GM23338 (cell line): ENCODE results near the gene RAPGEF4. TPM values are rescaled to one million over a fixed set of nuclear protein-coding genes. Genes with fewer than 3 reads are reported as not detected.

Source experiments
- ATAC-seq: fragments of 200-7000 bp; cut with Tn5 transposase; 3 replicates; pipeline ENCODE4 v1.9.1; 2020
- DNase-seq: peaks from one replicate; pipeline ENCODE4 v3.0.0-alpha.2; 2015; ENCODE audit warnings: low spot score
- H2AFZ ChIP-seq: fragments of 200-600 bp; sonication (generic); 2 replicates; pipeline ENCODE4 v1.8.0; 2016; ENCODE audit warnings: antibody characterized with exemption, mild to moderate bottlenecking, moderate library complexity
- H3F3A ChIP-seq: fragments of 200-600 bp; sonication (generic); replicated peaks from 2 replicates; pipeline ENCODE4 v1.8.0; 2017; ENCODE audit warnings: antibody characterized with exemption, mixed run types, low read depth
- H3K27ac ChIP-seq: fragments of 200-600 bp; sonication (generic); 2 replicates; pipeline ENCODE4 v1.6.1; 2016; ENCODE audit warnings: low read depth
- H3K27me3 ChIP-seq: fragments of 200-600 bp; sonication (generic); 2 replicates; pipeline ENCODE4 v1.8.0; 2016; ENCODE audit warnings: mild to moderate bottlenecking, mixed run types, moderate library complexity; ENCODE audit not compliant: insufficient read depth
- H3K36me3 ChIP-seq: fragments of 200-600 bp; sonication (generic); 2 replicates; pipeline ENCODE4 v1.8.0; 2016; ENCODE audit warnings: mild to moderate bottlenecking; ENCODE audit not compliant: insufficient read depth
- H3K4me1 ChIP-seq: fragments of 200-600 bp; sonication (generic); 2 replicates; pipeline ENCODE4 v1.8.0; 2016; ENCODE audit warnings: mild to moderate bottlenecking, moderate library complexity; ENCODE audit not compliant: insufficient read depth
- H3K4me2 ChIP-seq: fragments of 200-600 bp; sonication (generic); 2 replicates; pipeline ENCODE4 v1.7.1; 2017; ENCODE audit warnings: mixed run types
- H3K4me3 ChIP-seq: fragments of 200-600 bp; sonication (generic); 2 replicates; pipeline ENCODE4 v1.6.1; 2016; ENCODE audit warnings: mixed run types
- H3K79me2 ChIP-seq: fragments of 200-600 bp; sonication (generic); replicated peaks from 2 replicates; pipeline ENCODE4 v1.8.0; 2017; ENCODE audit warnings: mild to moderate bottlenecking; ENCODE audit not compliant: insufficient read depth
- H3K9me2 ChIP-seq: fragments of 200-600 bp; sonication (generic); 2 replicates; pipeline ENCODE4 v1.8.0; 2017; ENCODE audit not compliant: insufficient read depth
- H4K20me1 ChIP-seq: fragments of 200-600 bp; sonication (generic); replicated peaks from 2 replicates; pipeline ENCODE4 v1.8.0; 2017; ENCODE audit warnings: mild to moderate bottlenecking; ENCODE audit not compliant: insufficient read depth
- H3K27ac Mint-ChIP-seq: 2 replicates; pipeline ENCODE4 v1.8.0; 2020; ENCODE audit warnings: inconsistent platforms, mild to moderate bottlenecking, moderate library complexity, mixed read lengths
- H3K27me3 Mint-ChIP-seq: 3 replicates; pipeline ENCODE4 v1.8.0; 2022; ENCODE audit warnings: low read depth, mild to moderate bottlenecking, moderate library complexity, mixed read lengths, inconsistent platforms; ENCODE audit not compliant: insufficient read depth, poor library complexity
- H3K36me3 Mint-ChIP-seq: 3 replicates; pipeline ENCODE4 v1.8.0; 2021; ENCODE audit warnings: low read depth, mild to moderate bottlenecking, inconsistent platforms, moderate library complexity, mixed read lengths
- H3K4me1 Mint-ChIP-seq: 3 replicates; pipeline ENCODE4 v1.8.0; 2020; ENCODE audit warnings: mild to moderate bottlenecking, inconsistent platforms, mixed read lengths
- H3K4me3 Mint-ChIP-seq: 3 replicates; pipeline ENCODE4 v1.8.0; 2021; ENCODE audit warnings: moderate library complexity, mild to moderate bottlenecking, inconsistent platforms, mixed read lengths
- H3K9me3 Mint-ChIP-seq: 3 replicates; pipeline ENCODE4 v1.8.0; 2020; ENCODE audit warnings: moderate library complexity, mild to moderate bottlenecking, inconsistent platforms, mixed read lengths
- CTCF ChIP-seq, 2 experiments: fragments of 200-600 bp in 1 of 2; sonication (generic) in 1 of 2; conservative IDR thresholded peaks; 2 replicates each; pipeline versions ENCODE4 v1.5.1 to v1.6.1; 2016 to 2017; ENCODE audit warnings: antibody characterized with exemption in 2 of 2, low read depth in 2 of 2, mild to moderate bottlenecking in 2 of 2, moderate library complexity in 1 of 2
- ETS1 ChIP-seq: IDR thresholded peaks from 2 replicates; pipeline ENCODE4 v1.6.1; 2016; ENCODE audit warnings: antibody characterized with exemption
- STAT1 ChIP-seq: IDR thresholded peaks from one replicate; pipeline ENCODE4 v1.6.1; 2016; ENCODE audit warnings: antibody characterized with exemption; ENCODE audit not compliant: unreplicated experiment
- ZNF462 ChIP-seq: fragments of 250-450 bp; sonication (Bioruptor Pico); IDR thresholded peaks from 2 replicates; pipeline ENCODE4 v1.5.0; 2020; ENCODE audit warnings: mild to moderate bottlenecking, moderate library complexity
- polyA plus RNA-seq: library from polyadenylated mRNA; unstranded; fragments of >200 nt; fragmentation: Nextera tagmentation; extraction: Ambion mirVana; gene quantifications from 2 replicates; pipeline ENCODE4 v1.2.1, GENCODE V29; 2016
- total RNA-seq: library from RNA; depleted of rRNA; stranded (reverse); fragments of >200 nt; shearing (Covaris generic); gene quantifications from 2 replicates; pipeline ENCODE4 v1.2.3, GENCODE V29; 2014

The RAPGEF4 gene
- total and polyA plus RNA-seq, 2 experiments from 2014 or later: 1.7 to 4.7 TPM

DNA sequence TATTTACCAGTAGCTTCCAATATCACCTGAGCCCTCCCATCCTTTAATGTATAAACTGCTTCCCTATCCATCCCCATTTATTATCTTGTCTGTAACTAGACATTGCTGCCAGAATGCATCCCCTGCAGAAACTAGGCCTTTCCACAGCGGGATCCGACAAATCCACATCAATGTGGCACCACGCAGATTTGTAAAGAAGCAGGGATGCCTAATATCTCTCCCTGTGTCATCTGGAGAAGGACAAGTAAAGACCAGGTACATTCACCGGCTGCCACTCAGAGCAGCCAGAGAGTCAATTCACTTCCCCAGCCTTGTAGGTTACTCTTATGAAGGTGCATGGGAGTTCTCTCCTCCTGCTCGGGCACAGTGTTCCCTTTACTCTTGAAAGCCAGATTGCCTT, 241.2 kb downstream of the RAPGEF4 start (continued):
- TF ChIP-seq ZNF462 (CRISPR knock-in tag): no peak
- TF ChIP-seq ETS1: no peak

GRCh38 chr2:172977270-172978062, 241.8 kb downstream of the RAPGEF4 start:
- TF ChIP-seq CTCF (conservative IDR thresholded peaks at IDR 0.05; ENCODE audit: low read depth in 2 of 2) (peak; percentile 20 to 65; a peak in 3 of 4 replicates), STAT1 (no peak)
- peak; percentile 94 for ATAC-seq
- no peaks in the 10 kb centered on the region; the same call in 1 of the 2 replicates for H3K4me1 ChIP-seq
- H3K4me2 ChIP-seq: no peak overlapping the region
- Mint-ChIP-seq H3K27ac (0 out of 2 replicates have a peak overlapping the region, but pooled peaks have one; percentile 13), H3K4me1 (peaks cover 7% of the 10 kb centered on the region), H3K36me3 (no peaks in the 10 kb centered on the region), H3K9me3 (no peaks in the 10 kb centered on the region), H3K27me3 (peaks cover 1% of the 10 kb centered on the region), H3K4me3 (no peak overlapping the region)
- H3K79me2 ChIP-seq: no peaks in the 10 kb centered on the region
- peak; percentile 53 for DNase-seq
- H3K27ac ChIP-seq: no peak overlapping the region
- H3K4me3 ChIP-seq: no peak overlapping the region
- H2AFZ ChIP-seq: peak overlapping the region; percentile 66
- no peaks in the 10 kb centered on the region for H3F3A ChIP-seq
- no peaks in the 10 kb centered on the region for H3K36me3 ChIP-seq
- no peaks in the 10 kb centered on the region for H3K27me3 ChIP-seq
- no peaks in the 10 kb centered on the region for H4K20me1 ChIP-seq
- H3K9me2 ChIP-seq: no peaks in the 10 kb centered on the region
